Astrocyte of the spinal cord (primary cell): ENCODE results near the gene R3HDM4.

ENCODE experiments used
- DNase-seq: peaks from one replicate; pipeline ENCODE4 v3.0.0; 2011; ENCODE audit warnings: low read depth, low spot score
- H3K4me3 ChIP-seq: 2 replicates; pipeline ENCODE4 v1.5.1; 2011; ENCODE audit warnings: low read depth, mild to moderate bottlenecking, low read length, moderate library complexity
- in situ Hi-C: cut with HindIII; loops from 2 replicates; pipeline ENCODE4 v1.10.0; 2017; ENCODE audit warnings: low sequenced_read_pairs
- TF ChIP-seq, protein P1 (sequence below): IDR thresholded peaks from 2 replicates; pipeline ENCODE4 v1.5.1; 2012; ENCODE audit warnings: low read depth, mild to moderate bottlenecking, low read length, inconsistent platforms

R3HDM4 gene

GRCh38 chr19:947090-947706, 34.2 kb upstream of the R3HDM4 start:
- in situ Hi-C loops: no loop called here
- TF ChIP-seq, protein P1, sequence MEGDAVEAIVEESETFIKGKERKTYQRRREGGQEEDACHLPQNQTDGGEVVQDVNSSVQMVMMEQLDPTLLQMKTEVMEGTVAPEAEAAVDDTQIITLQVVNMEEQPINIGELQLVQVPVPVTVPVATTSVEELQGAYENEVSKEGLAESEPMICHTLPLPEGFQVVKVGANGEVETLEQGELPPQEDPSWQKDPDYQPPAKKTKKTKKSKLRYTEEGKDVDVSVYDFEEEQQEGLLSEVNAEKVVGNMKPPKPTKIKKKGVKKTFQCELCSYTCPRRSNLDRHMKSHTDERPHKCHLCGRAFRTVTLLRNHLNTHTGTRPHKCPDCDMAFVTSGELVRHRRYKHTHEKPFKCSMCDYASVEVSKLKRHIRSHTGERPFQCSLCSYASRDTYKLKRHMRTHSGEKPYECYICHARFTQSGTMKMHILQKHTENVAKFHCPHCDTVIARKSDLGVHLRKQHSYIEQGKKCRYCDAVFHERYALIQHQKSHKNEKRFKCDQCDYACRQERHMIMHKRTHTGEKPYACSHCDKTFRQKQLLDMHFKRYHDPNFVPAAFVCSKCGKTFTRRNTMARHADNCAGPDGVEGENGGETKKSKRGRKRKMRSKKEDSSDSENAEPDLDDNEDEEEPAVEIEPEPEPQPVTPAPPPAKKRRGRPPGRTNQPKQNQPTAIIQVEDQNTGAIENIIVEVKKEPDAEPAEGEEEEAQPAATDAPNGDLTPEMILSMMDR: no peak

GRCh38 chr19:945401-946252, 32.6 kb upstream of the R3HDM4 start:
- in situ Hi-C loops: no loop called here

More at GRCh38 chr19:947090-947706, 34.2 kb upstream of the R3HDM4 start:
- H3K4me3 ChIP-seq: no peak overlapping the region
- no peak for DNase-seq

GRCh38 chr19:944663-945241, 31.7 kb upstream of the R3HDM4 start:
- DNase-seq: no peak
- in situ Hi-C loops: no loop called here
- TF ChIP-seq, protein P1: no peak
- H3K4me3 ChIP-seq: no peak overlapping the region

More at GRCh38 chr19:945401-946252, 32.6 kb upstream of the R3HDM4 start:
- DNase-seq: no peak
- H3K4me3 ChIP-seq: no peak overlapping the region
- TF ChIP-seq, protein P1: no peak

- DNase-seq: no peak
- TF ChIP-seq, protein P1: no peak
- H3K4me3 ChIP-seq: no peak overlapping the region
- in situ Hi-C loops: no loop called here
Observed at GRCh38 chr19:944171-944567, 31.1 kb upstream of the R3HDM4 start.

DNA sequence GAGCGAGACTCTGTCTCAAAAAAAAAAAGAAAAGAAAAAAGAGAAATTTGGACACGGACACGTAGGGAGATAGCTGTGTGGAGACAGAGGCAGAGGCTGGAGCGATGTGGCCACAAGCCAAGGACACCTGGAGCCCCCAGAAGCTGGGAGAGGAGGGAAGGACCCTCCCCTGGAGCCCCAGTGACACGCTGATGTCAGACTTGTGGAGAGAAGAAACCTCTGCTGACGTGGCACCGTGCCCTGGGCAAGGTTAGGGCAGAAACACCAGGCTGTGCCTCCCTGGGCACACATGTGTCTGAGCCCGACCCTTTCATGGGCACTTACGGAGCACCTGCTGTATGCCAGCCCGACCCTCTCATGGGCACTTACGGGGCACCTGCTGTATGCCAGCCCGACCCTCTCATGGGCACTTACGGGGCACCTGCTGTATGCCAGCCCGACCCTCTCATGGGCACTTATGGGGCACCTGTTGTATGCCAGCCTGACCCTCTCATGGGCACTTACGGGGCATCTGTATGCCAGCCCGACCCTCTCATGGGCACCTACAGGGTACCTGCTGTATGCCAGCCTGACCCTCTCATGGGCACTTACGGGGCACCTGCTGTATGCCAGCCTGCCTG, 30.6 kb upstream of the R3HDM4 start:
- in situ Hi-C loops: no loop called here
- DNase-seq: no peak
- no peak overlapping the region for H3K4me3 ChIP-seq
- TF ChIP-seq, protein P1: no peak

DNA sequence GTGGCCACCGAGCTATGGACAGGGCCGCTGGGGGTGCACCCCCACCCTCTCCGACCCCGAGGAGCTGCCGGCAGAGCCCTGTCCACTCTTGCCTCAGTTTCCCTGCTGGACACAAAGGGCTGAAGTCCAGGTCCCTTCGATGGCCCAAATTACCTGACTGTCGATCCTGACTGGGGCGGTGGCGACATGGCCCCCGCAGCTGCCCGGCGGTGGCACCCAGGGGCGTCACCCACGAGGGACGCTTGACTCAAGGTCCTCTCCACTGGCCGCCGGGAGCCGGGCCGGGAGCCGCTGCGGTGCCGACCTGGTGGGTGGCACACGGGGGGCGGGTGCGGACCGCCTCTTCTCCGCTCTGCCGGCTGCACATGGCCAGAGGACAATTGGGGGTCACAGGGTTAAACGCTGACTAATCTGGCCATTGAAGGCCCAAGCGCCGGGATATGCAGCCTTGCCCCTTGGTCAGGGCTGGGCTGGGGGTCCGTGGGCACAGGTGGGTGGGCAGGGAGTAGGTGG, 29.2 kb upstream of the R3HDM4 start:
- DNase-seq: no peak
- TF ChIP-seq, protein P1: no peak
- no peak overlapping the region for H3K4me3 ChIP-seq
- in situ Hi-C loops: no loop called here
